ENCODE measurements around the gene PCNA.

Gene PCNA

GRCh38 chr20:5145365-5146098, 25.8 kb upstream of the PCNA start:
- no peak for DNase-seq (ENCODE audit: low read depth)
- TF ChIP-seq MYC (IDR thresholded peaks at IDR 0.05; ENCODE audit: low read depth, low read length) (no peak), MAX (IDR thresholded peaks at IDR 0.05; ENCODE audit: low read depth, low read length) (no peak), POLR2A (IDR thresholded peaks at IDR 0.05; ENCODE audit: extremely low read depth, insufficient read length) (no peak)
- TF ChIP-seq, protein P1, sequence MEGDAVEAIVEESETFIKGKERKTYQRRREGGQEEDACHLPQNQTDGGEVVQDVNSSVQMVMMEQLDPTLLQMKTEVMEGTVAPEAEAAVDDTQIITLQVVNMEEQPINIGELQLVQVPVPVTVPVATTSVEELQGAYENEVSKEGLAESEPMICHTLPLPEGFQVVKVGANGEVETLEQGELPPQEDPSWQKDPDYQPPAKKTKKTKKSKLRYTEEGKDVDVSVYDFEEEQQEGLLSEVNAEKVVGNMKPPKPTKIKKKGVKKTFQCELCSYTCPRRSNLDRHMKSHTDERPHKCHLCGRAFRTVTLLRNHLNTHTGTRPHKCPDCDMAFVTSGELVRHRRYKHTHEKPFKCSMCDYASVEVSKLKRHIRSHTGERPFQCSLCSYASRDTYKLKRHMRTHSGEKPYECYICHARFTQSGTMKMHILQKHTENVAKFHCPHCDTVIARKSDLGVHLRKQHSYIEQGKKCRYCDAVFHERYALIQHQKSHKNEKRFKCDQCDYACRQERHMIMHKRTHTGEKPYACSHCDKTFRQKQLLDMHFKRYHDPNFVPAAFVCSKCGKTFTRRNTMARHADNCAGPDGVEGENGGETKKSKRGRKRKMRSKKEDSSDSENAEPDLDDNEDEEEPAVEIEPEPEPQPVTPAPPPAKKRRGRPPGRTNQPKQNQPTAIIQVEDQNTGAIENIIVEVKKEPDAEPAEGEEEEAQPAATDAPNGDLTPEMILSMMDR (IDR thresholded peaks at IDR 0.05; ENCODE audit: low read depth, low read length): no peak
- H3K4me3 ChIP-seq (ENCODE audit: low read depth, low read length): no peak overlapping the region

- TF ChIP-seq, protein P1 (IDR thresholded peaks at IDR 0.05; ENCODE audit: low read depth, low read length): no peak
- TF ChIP-seq POLR2A (IDR thresholded peaks at IDR 0.05; ENCODE audit: extremely low read depth, insufficient read length) (no peak), MAX (IDR thresholded peaks at IDR 0.05; ENCODE audit: low read depth, low read length) (no peak), MYC (IDR thresholded peaks at IDR 0.05; ENCODE audit: low read depth, low read length) (no peak)
- H3K4me3 ChIP-seq (ENCODE audit: low read depth, low read length): no peak overlapping the region
- no peak for DNase-seq (ENCODE audit: low read depth)
These were observed 24.1 kb upstream of the PCNA start for GRCh38 chr20:5143851-5144250.

DNA sequence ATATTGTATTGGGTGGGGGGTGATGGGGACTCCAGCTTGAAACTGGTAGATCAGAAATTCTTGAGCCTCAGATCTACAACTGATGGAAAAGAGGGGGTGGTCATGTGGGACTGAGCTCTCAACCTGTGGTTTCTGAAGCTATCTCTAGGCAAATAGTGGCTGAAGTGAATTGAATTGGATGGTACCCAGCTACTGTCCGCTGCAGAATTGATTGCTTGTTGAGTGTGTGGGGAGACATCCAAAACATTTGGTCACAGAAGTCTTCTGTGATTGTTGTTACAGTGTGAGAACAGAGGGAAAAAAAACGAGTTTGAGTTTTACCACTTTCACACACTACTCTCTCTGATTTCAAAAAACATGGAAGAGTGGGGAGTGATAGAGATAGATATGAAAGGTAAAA, 21.9 kb upstream of the PCNA start:
- no peak for TF ChIP-seq MAX (IDR thresholded peaks at IDR 0.05; ENCODE audit: low read depth, low read length)
- H3K4me3 ChIP-seq (ENCODE audit: low read depth, low read length): no peak overlapping the region
- no peak for DNase-seq (ENCODE audit: low read depth)

- no peak overlapping the region for H3K4me3 ChIP-seq (ENCODE audit: low read depth, low read length)
- TF ChIP-seq POLR2A (IDR thresholded peaks at IDR 0.05; ENCODE audit: extremely low read depth, insufficient read length): no peak
- TF ChIP-seq, protein P1 (IDR thresholded peaks at IDR 0.05; ENCODE audit: low read depth, low read length): no peak
- no peak for TF ChIP-seq MYC (IDR thresholded peaks at IDR 0.05; ENCODE audit: low read depth, low read length)
- no peak for TF ChIP-seq MAX (IDR thresholded peaks at IDR 0.05; ENCODE audit: low read depth, low read length)
- no peak for DNase-seq (ENCODE audit: low read depth)
These were observed 20.4 kb upstream of the PCNA start for GRCh38 chr20:5140195-5140594.

DNA sequence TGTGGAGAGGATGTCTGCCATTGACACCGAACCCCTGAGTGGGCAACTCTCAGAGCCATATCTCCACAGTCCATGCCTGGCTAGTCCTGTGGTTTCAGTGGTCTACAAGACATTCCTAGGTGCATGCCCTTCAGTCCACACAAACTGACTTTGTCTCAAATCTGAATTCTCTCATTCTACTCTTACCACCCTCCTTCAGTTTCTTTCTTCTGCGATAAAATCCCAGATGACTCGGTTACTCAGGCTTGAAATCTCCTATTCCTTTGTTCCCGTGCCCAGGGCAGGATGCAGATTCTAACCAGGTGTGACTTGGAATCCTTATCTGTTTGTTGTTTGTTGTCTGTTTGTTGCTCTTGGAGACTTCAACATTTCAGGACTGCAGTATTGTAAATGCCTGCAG, 16.3 kb upstream of the PCNA start:
- TF ChIP-seq, protein P1 (IDR thresholded peaks at IDR 0.05; ENCODE audit: low read depth, low read length): no peak
- no peak for TF ChIP-seq MAX (IDR thresholded peaks at IDR 0.05; ENCODE audit: low read depth, low read length)
- no peak for TF ChIP-seq MYC (IDR thresholded peaks at IDR 0.05; ENCODE audit: low read depth, low read length)
- no peak for TF ChIP-seq POLR2A (IDR thresholded peaks at IDR 0.05; ENCODE audit: extremely low read depth, insufficient read length)
- no peak for DNase-seq (ENCODE audit: low read depth)
- no peak overlapping the region for H3K4me3 ChIP-seq (ENCODE audit: low read depth, low read length)

DNA sequence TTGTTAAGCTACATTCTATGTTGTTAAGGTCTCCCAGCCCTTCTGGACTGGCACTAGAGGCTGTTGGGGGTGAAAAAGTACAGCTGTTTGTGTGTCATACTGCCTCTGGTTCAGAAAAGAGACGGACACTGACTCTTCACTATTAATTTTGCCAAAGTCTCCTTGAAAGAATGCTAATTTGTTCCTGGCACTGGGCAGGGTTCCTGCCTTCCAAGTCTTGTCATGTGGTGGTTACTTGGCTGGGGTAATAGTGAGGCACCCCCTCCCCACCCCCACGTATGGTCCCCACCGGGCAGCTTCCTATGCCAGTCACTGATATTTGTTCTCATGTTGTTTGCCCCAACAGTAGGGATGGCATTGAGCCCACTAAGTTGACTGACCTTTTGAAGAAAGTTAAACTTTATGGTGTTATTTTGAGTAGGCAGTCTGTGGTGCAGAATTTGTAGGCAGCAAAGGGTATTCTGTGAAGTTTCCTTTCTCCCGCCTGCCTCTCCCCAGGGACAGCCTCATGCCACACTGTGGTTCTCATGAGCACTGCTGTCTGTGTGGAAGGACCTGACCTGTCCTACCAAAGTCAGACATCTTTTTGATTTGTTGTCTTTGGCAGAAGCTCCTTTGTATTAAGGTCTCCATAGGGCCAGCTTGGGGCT, 15.7 kb upstream of the PCNA start:
- TF ChIP-seq, protein P1 (IDR thresholded peaks at IDR 0.05; ENCODE audit: low read depth, low read length): no peak
- TF ChIP-seq POLR2A (IDR thresholded peaks at IDR 0.05; ENCODE audit: extremely low read depth, insufficient read length) (no peak), MYC (IDR thresholded peaks at IDR 0.05; ENCODE audit: low read depth, low read length) (no peak), MAX (IDR thresholded peaks at IDR 0.05; ENCODE audit: low read depth, low read length) (no peak)
- no peak for DNase-seq (ENCODE audit: low read depth)
- H3K4me3 ChIP-seq (ENCODE audit: low read depth, low read length): no peak overlapping the region

Measured in NB4 (cell line).